Nephron (organoid): Measurements from ENCODE around the gene FAM168A.
A peak's percentile ranks its signal among the peaks of the same experiment; 100 is the strongest.

Experiments
- H3K27ac Mint-ChIP-seq, 3 experiments: 2 replicates each; pipeline ENCODE4 v1.8.0; 2020; ENCODE audit warnings: mixed read lengths in 3 of 3, mild to moderate bottlenecking in 2 of 3, moderate library complexity in 1 of 3
- H3K27me3 Mint-ChIP-seq: 2 replicates; pipeline ENCODE4 v1.8.0; 2021; ENCODE audit warnings: low read depth, mild to moderate bottlenecking, moderate library complexity, mixed read lengths
- H3K36me3 Mint-ChIP-seq: 2 replicates; pipeline ENCODE4 v1.8.0; 2020; ENCODE audit warnings: low read depth, mixed read lengths
- H3K4me1 Mint-ChIP-seq: 2 replicates; pipeline ENCODE4 v1.8.0; 2020; ENCODE audit warnings: mixed read lengths
- H3K4me3 Mint-ChIP-seq, 3 experiments: 2 replicates each; pipeline ENCODE4 v1.8.0; 2020; ENCODE audit warnings: mild to moderate bottlenecking in 3 of 3, mixed read lengths in 3 of 3, moderate library complexity in 2 of 3
- H3K9me3 Mint-ChIP-seq: 2 replicates; pipeline ENCODE4 v1.8.0; 2020; ENCODE audit warnings: mixed read lengths
- TF ChIP-seq, protein P1 (sequence below), 3 experiments: fragments of 200-600 bp; sonication (generic); IDR thresholded peaks; one replicate each; pipeline ENCODE4 v1.5.0; 2021; ENCODE audit warnings: antibody characterized with exemption in 3 of 3; ENCODE audit not compliant: unreplicated experiment in 3 of 3

Gene FAM168A

DNA sequence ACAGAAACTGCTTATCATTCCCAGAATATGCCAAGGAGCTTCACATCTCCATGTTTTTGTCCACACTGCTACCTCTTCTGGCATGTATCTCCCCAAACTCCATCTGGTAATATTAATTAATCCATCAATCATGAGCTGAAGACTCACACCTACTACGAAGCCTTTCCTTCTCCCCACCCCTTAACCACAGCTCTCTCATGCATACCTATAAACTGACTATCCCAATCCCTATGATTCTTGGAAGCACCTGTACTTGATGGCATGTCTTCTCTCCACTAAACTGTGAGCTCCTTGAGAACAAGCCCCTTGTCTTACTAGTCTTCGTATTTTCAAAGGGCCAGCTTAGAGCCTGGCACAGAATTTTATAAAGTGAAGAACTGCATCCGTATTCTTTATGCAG is 174.4 kb downstream of the FAM168A start:
- H3K4me3 Mint-ChIP-seq = no peak overlapping the region
- peaks cover 18% of the 10 kb centered on the region for H3K4me1 Mint-ChIP-seq
- no peaks in the 10 kb centered on the region for H3K27me3 Mint-ChIP-seq
- H3K27ac Mint-ChIP-seq = no peak overlapping the region
- TF ChIP-seq, protein P1, sequence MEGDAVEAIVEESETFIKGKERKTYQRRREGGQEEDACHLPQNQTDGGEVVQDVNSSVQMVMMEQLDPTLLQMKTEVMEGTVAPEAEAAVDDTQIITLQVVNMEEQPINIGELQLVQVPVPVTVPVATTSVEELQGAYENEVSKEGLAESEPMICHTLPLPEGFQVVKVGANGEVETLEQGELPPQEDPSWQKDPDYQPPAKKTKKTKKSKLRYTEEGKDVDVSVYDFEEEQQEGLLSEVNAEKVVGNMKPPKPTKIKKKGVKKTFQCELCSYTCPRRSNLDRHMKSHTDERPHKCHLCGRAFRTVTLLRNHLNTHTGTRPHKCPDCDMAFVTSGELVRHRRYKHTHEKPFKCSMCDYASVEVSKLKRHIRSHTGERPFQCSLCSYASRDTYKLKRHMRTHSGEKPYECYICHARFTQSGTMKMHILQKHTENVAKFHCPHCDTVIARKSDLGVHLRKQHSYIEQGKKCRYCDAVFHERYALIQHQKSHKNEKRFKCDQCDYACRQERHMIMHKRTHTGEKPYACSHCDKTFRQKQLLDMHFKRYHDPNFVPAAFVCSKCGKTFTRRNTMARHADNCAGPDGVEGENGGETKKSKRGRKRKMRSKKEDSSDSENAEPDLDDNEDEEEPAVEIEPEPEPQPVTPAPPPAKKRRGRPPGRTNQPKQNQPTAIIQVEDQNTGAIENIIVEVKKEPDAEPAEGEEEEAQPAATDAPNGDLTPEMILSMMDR (IDR thresholded peaks at IDR 0.05; ENCODE audit: unreplicated experiment in 3 of 3) = no peak
- no peaks in the 10 kb centered on the region for H3K9me3 Mint-ChIP-seq
- H3K36me3 Mint-ChIP-seq = peaks cover 16% of the 10 kb centered on the region

DNA sequence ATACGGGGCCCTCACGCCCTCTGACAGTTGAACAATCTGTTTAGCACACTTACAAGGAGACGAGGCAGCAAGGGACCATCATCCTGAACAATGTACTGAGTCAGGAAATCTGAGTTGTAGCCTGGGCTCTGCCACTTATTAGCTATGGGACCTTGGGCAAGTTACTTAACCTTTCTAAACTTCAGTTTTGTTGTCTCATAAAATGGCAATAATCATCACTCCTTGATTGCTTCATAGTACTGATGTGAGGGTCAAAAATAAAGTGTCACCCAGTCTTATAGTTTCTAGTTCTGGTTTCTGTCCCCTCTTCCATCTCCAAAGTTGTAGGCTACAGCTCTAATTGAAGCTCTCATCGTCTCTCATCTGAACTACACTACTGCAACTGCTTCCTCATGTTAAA is 175.0 kb downstream of the FAM168A start:
- Mint-ChIP-seq H3K27ac (no peak overlapping the region), H3K36me3 (peaks cover 22% of the 10 kb centered on the region), H3K4me3 (no peak overlapping the region), H3K4me1 (peaks cover 13% of the 10 kb centered on the region), H3K27me3 (no peaks in the 10 kb centered on the region), H3K9me3 (no peaks in the 10 kb centered on the region)
- TF ChIP-seq, protein P1 (IDR thresholded peaks at IDR 0.05; ENCODE audit: unreplicated experiment in 3 of 3) = no peak

DNA sequence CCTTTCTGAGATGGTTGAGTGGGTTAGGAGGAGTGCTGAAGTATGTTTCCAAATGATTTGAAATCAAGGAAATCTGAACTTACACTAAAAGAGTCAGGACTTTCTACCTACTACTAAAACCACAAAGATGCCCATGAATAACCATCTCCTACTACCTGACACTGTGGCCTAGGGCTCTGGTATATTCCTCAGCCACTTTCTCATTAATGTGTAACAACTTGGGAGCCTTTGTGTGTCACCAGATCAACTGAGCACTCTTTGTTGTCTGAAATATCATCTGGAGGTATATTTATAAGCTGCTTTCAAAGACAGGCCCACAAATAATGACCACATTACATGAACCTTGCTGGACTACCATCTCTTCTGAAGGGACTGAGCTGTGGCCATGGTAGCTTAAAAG is 177.8 kb downstream of the FAM168A start:
- Mint-ChIP-seq H3K27ac (peak overlapping the region in 1 of 3 experiments; percentile 33), H3K4me1 (peaks cover 2% of the 10 kb centered on the region), H3K36me3 (peaks cover 36% of the 10 kb centered on the region), H3K27me3 (no peaks in the 10 kb centered on the region), H3K9me3 (no peaks in the 10 kb centered on the region), H3K4me3 (no peak overlapping the region)
- TF ChIP-seq, protein P1 (IDR thresholded peaks at IDR 0.05; ENCODE audit: unreplicated experiment in 3 of 3) = no peak

DNA sequence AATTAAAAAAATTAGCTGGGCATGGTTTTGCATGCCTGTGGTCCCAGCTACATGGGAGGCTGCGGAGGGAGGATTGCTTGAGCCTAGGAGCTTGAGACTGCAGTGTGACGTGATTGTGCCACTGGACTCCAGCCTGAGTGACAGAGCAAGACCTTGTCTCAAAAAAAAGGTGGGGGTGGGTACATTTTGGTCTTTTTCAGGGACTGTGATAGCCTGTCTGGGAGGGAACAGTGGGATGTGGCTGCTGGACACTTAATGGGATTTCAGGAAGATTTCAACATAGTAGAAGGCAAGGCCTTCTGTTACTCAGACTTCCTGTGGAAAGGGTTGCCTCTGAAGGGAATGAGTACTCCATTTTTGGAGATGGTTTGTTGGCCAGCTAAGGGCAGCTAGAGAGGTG is 181.1 kb downstream of the FAM168A start:
- Mint-ChIP-seq H3K36me3 (peaks cover 40% of the 10 kb centered on the region), H3K27ac (peak overlapping the region in 1 of 3 experiments; percentile 31), H3K4me3 (no peak overlapping the region), H3K27me3 (no peaks in the 10 kb centered on the region), H3K4me1 (peaks cover 5% of the 10 kb centered on the region), H3K9me3 (no peaks in the 10 kb centered on the region)
- TF ChIP-seq, protein P1 (IDR thresholded peaks at IDR 0.05; ENCODE audit: unreplicated experiment in 3 of 3) = no peak

DNA sequence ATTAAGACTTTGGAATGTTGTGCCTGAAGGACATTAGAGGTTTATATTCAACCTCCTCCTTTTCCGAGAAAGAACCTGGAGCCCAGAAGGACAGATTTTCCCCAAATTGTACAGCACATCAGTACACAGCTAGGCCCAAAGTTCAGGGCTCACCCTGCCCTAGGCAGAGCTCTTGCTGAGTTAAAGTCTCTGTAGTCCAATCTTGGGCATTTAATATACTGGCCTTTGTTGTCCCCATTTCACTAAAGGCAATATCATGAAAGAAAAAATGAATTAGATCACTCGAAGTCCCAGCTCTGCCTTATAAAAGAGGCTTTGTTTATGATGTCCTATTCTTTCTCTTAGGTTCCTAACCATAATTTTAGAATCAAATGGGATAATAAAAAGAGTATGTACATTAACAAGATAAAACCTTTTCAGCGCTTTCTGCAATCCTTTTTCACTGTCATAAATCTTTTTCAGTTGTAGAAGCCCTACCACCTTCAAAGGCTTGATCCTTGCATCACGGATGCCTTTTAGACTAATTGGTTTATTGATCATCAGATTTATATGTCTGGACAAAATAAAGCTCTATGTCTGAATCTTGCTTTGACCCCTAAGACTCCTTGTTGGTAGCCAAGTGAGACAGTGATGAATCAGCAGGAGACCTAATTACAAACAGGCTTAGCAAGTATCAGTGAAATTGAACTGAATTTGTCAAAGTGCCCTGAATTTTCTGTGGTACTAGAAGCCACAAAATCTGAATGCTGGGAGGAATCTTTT is 181.9 kb downstream of the FAM168A start:
- no peak overlapping the region for H3K4me3 Mint-ChIP-seq
- H3K27me3 Mint-ChIP-seq = no peaks in the 10 kb centered on the region
- peak overlapping the region; percentile 31 to 51 (median 35) for H3K27ac Mint-ChIP-seq
- peaks cover 5% of the 10 kb centered on the region for H3K4me1 Mint-ChIP-seq
- H3K36me3 Mint-ChIP-seq = peaks cover 43% of the 10 kb centered on the region
- TF ChIP-seq, protein P1 (IDR thresholded peaks at IDR 0.05; ENCODE audit: unreplicated experiment in 3 of 3) = no peak
- no peaks in the 10 kb centered on the region for H3K9me3 Mint-ChIP-seq
